PC-3 (cell line): ENCODE data around the gene ALCAM. TPM values are rescaled to one million over a fixed set of nuclear protein-coding genes. Genes with fewer than 3 reads are reported as not detected.

Source experiments
- ATAC-seq: fragments of 200-7000 bp; cut with Tn5 transposase; 2 replicates; pipeline ENCODE4 v1.9.1; 2020; ENCODE audit warnings: mild to moderate bottlenecking, moderate library complexity
- BruUV-seq: library from RNA; stranded (reverse); fragments of 400-500 nt; replicated peaks from 2 replicates; lab custom pipeline; 2021; lab: Mats Ljungman, UMichigan
- CTCF ChIA-PET: fragments of 300-600 bp; sonication (Branson Sonifier 250); formaldehyde crosslinking; loops from one replicate; lab custom pipeline; 2022; ENCODE audit warnings: antibody characterized with exemption; lab: Charles Lee
- POLR2A ChIA-PET: fragments of 300-600 bp; sonication (Branson Sonifier 250); formaldehyde crosslinking; loops from one replicate; lab custom pipeline; 2022; ENCODE audit warnings: antibody characterized with exemption; ENCODE audit not compliant: unreplicated experiment; lab: Charles Lee
- DNase-seq: peaks from one replicate; pipeline ENCODE4 v3.0.0-alpha.2; 2015
- H2AFZ ChIP-seq: fragments of 300-600 bp; sonication (generic); 2 replicates; pipeline ENCODE4 v1.6.0; 2016; ENCODE audit warnings: antibody characterized with exemption, low read length
- H3F3A ChIP-seq: fragments of 300-600 bp; sonication (generic); one replicate; pipeline ENCODE4 v1.6.0; 2017; ENCODE audit warnings: antibody characterized with exemption, low read length, control low read depth, mild to moderate bottlenecking; ENCODE audit not compliant: unreplicated experiment
- H3K27ac ChIP-seq: fragments of 300-600 bp; sonication (generic); 2 replicates; pipeline ENCODE4 v1.5.1; 2016; ENCODE audit warnings: mild to moderate bottlenecking, low read length
- H3K27me3 ChIP-seq: fragments of 300-600 bp; sonication (generic); 2 replicates; pipeline ENCODE4 v1.6.1; 2016; ENCODE audit warnings: low read length, mixed read lengths
- H3K36me3 ChIP-seq: fragments of 300-600 bp; sonication (generic); 2 replicates; pipeline ENCODE4 v1.6.1; 2016; ENCODE audit warnings: low read depth, mixed run types, low read length, mixed read lengths
- H3K4me1 ChIP-seq: fragments of 300-600 bp; sonication (generic); 2 replicates; pipeline ENCODE4 v1.5.1; 2016; ENCODE audit warnings: low read length; ENCODE audit not compliant: insufficient read depth
- H3K4me2 ChIP-seq: fragments of 300-600 bp; sonication (generic); 2 replicates; pipeline ENCODE4 v1.6.0; 2016; ENCODE audit warnings: low read length
- H3K4me3 ChIP-seq: fragments of 300-600 bp; sonication (generic); 2 replicates; pipeline ENCODE4 v1.5.1; 2016; ENCODE audit warnings: mild to moderate bottlenecking, low read length, mixed read lengths
- H3K79me2 ChIP-seq: fragments of 300-600 bp; sonication (generic); 2 replicates; pipeline ENCODE4 v1.6.1; 2017; ENCODE audit warnings: low read length, mixed read lengths
- H3K9ac ChIP-seq: fragments of 300-600 bp; sonication (generic); 2 replicates; pipeline ENCODE4 v1.6.0; 2016; ENCODE audit warnings: mild to moderate bottlenecking, low read length
- H3K9me2 ChIP-seq: fragments of 300-600 bp; sonication (generic); replicated peaks from 2 replicates; pipeline ENCODE4 v1.6.1; 2016; ENCODE audit warnings: mixed run types, low read length, mixed read lengths
- H3K9me3 ChIP-seq: fragments of 300-600 bp; sonication (generic); 2 replicates; pipeline ENCODE4 v1.6.1; 2016; ENCODE audit warnings: low read length, mixed read lengths
- H4K20me1 ChIP-seq: fragments of 300-600 bp; sonication (generic); 2 replicates; pipeline ENCODE4 v1.6.1; 2016; ENCODE audit warnings: low read length, mixed read lengths
- EZH2 ChIP-seq: fragments of 300-600 bp; sonication (generic); IDR thresholded peaks from one replicate; pipeline ENCODE4 v1.6.1; 2017; ENCODE audit warnings: antibody characterized with exemption, mild to moderate bottlenecking, low read length; ENCODE audit not compliant: unreplicated experiment
- EZH2phosphoT487 ChIP-seq: fragments of 300-600 bp; sonication (generic); IDR thresholded peaks from 2 replicates; pipeline ENCODE4 v1.6.1; 2018; ENCODE audit warnings: mild to moderate bottlenecking, antibody characterized with exemption, low read length, borderline replicate concordance
- intact Hi-C: fragments of 100-400 bp; cut with micrococcal nuclease; formaldehyde crosslinking; loops from 2 replicates; pipeline ENCODE4 v1.9.0; 2023
- total RNA-seq: library from RNA; depleted of rRNA; stranded (reverse); fragments of >200 nt; gene quantifications from 2 replicates; pipeline ENCODE4 v1.2.3, GENCODE V29; 2014
- TF ChIP-seq, protein P1 (sequence below): fragments of 300-600 bp; sonication (generic); conservative IDR thresholded peaks from 2 replicates; pipeline ENCODE4 v1.5.1; 2017; ENCODE audit warnings: antibody characterized with exemption, low read depth, mild to moderate bottlenecking, low read length

Gene ALCAM
- total RNA-seq, 1 experiment from 2014 or later, result 169 TPM

DNA sequence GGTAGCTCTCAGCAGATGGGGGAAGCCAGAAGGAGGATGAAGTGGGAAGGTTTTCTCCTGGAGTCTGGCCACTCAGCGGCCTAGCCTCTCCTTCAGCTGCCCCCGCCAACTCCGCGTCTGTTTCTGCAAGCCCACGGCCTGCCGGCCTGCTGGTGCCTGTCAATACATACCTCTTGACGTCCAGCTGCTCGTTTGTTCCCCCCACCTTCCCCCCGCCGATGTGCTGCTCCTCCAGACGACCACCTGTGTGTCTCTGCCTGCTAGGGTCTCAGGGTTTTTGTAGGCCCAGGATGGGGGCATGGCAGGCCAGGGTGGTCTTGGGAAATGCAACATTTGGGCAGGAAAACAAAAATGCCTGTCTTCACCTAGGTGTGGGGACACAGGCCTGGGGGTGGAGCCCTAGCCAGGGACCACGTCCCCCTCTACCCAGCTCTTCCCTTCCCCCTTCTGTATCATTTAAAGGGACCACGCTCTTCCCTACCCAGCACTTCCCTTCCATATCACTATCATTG, 137.8 kb downstream of the ALCAM start:
- Histone ChIP-seq H4K20me1 (peaks cover 6% of the 10 kb centered on the region; the same call in 1 of the 2 replicates), H3K79me2 (peaks cover 83% of the 10 kb centered on the region), H3K9me3 (no peaks in the 10 kb centered on the region), H3K36me3 (no peaks in the 10 kb centered on the region), H3K9me2 (no peaks in the 10 kb centered on the region), H3F3A (no peaks in the 10 kb centered on the region), H3K27ac (no peak overlapping the region), H3K27me3 (no peaks in the 10 kb centered on the region), H3K4me2 (no peak overlapping the region), H3K9ac (no peak overlapping the region), H2AFZ (no peak overlapping the region), H3K4me1 (no peaks in the 10 kb centered on the region), H3K4me3 (no peak overlapping the region)
- ChIA-PET CTCF (no interaction called here), POLR2A (no interaction called here)
- DNase-seq, result no peak
- BruUV-seq, result no TSS peak
- ATAC-seq, result no peak
- TF ChIP-seq, protein P1, sequence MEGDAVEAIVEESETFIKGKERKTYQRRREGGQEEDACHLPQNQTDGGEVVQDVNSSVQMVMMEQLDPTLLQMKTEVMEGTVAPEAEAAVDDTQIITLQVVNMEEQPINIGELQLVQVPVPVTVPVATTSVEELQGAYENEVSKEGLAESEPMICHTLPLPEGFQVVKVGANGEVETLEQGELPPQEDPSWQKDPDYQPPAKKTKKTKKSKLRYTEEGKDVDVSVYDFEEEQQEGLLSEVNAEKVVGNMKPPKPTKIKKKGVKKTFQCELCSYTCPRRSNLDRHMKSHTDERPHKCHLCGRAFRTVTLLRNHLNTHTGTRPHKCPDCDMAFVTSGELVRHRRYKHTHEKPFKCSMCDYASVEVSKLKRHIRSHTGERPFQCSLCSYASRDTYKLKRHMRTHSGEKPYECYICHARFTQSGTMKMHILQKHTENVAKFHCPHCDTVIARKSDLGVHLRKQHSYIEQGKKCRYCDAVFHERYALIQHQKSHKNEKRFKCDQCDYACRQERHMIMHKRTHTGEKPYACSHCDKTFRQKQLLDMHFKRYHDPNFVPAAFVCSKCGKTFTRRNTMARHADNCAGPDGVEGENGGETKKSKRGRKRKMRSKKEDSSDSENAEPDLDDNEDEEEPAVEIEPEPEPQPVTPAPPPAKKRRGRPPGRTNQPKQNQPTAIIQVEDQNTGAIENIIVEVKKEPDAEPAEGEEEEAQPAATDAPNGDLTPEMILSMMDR, result no peak
- TF ChIP-seq EZH2phosphoT487, result no peak
- TF ChIP-seq EZH2, result no peak
- intact Hi-C loops, result no loop called here

DNA sequence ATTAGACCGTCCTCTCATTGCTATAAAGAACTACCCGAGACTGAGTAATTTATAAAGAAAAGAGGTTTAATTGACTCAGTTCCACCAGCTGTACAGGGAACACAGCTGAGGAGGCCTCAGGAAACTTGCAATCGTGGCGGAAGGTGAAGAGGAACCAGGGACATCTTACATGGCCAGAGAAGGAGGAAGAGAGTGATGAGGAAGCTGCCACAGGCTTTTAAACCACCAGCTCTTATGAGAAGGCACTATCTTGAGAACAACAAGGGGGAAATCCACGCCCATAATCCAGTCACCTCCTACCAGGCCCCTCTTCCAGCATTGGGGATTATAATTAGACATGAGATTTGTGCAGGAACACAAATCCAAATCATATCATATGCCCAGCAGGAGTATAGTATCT, 138.5 kb downstream of the ALCAM start:
- peaks cover 87% of the 10 kb centered on the region for H3K79me2 ChIP-seq
- no peaks in the 10 kb centered on the region for H3K4me1 ChIP-seq
- POLR2A ChIA-PET, result no interaction called here
- no peak overlapping the region for H2AFZ ChIP-seq
- no peaks in the 10 kb centered on the region for H3K36me3 ChIP-seq
- ATAC-seq, result no peak
- H3K4me3 ChIP-seq, result no peak overlapping the region
- H3K9me2 ChIP-seq, result no peaks in the 10 kb centered on the region
- no peaks in the 10 kb centered on the region for H3F3A ChIP-seq
- H3K27ac ChIP-seq, result no peak overlapping the region
- intact Hi-C loops, result no loop called here
- DNase-seq, result no peak
- no peak overlapping the region for H3K4me2 ChIP-seq
- TF ChIP-seq, protein P1, result no peak
- no peak for TF ChIP-seq EZH2phosphoT487
- TF ChIP-seq EZH2, result no peak
- no peaks in the 10 kb centered on the region for H3K27me3 ChIP-seq
- CTCF ChIA-PET, result no interaction called here
- no peaks in the 10 kb centered on the region for H3K9me3 ChIP-seq
- H4K20me1 ChIP-seq, result peaks cover 6% of the 10 kb centered on the region; the same call in 1 of the 2 replicates
- no peak overlapping the region for H3K9ac ChIP-seq
- BruUV-seq, result no TSS peak

DNA sequence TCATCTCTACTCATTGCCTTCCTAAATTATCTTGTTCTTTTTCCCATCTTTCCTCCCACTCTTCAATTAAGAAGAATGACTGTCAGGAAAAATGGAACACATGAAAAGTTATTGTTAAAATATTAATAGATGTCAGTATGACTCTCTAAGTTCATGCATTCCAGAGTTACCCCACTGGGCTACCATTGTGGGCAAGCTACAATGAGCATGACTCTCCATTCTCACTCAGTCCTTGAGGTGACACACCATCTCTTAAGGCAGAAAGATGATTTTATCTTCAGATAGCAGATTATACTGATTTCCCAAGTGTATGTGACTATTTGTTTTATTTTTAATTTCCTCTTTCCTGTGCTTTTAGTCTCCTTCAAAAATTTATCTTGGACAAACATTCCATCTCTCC, 144.3 kb downstream of the ALCAM start:
- intact Hi-C loops, result loop anchor here (10.0 kb wide), 1 partner anchor 1076 kb away; no protein-coding TSS in a partner anchor
- no peaks in the 10 kb centered on the region for H3F3A ChIP-seq
- H3K9me3 ChIP-seq, result no peaks in the 10 kb centered on the region
- H3K27ac ChIP-seq, result no peak overlapping the region
- no peaks in the 10 kb centered on the region for H3K9me2 ChIP-seq
- H2AFZ ChIP-seq, result no peak overlapping the region
- TF ChIP-seq EZH2phosphoT487, result no peak
- TF ChIP-seq, protein P1, result no peak
- no peak for TF ChIP-seq EZH2
- no peak overlapping the region for H3K4me2 ChIP-seq
- H3K36me3 ChIP-seq, result no peaks in the 10 kb centered on the region
- ATAC-seq (no peak), DNase-seq (peak; percentile 32)
- ChIA-PET CTCF (no interaction called here), POLR2A (interaction anchor here (0.8 kb wide), 1 partner anchor 142 kb away, joined by 3 read pairs; no protein-coding TSS in a partner anchor)
- H3K4me3 ChIP-seq, result no peak overlapping the region
- H3K4me1 ChIP-seq, result peaks cover 21% of the 10 kb centered on the region
- no peak overlapping the region for H3K9ac ChIP-seq
- no TSS peak for BruUV-seq
- no peaks in the 10 kb centered on the region for H4K20me1 ChIP-seq
- H3K27me3 ChIP-seq, result no peaks in the 10 kb centered on the region
- H3K79me2 ChIP-seq, result peaks cover 100% of the 10 kb centered on the region
